ENCODE data around the gene DUSP15.

DUSP15 gene

GRCh38 chr20:31915491-31916280 is 45.4 kb upstream of the DUSP15 start:
- Histone ChIP-seq H3K27me3 (replicated peaks; ENCODE audit: control insufficient read depth, insufficient read depth, low read length) (no peaks in the 10 kb centered on the region), H3K36me3 (ENCODE audit: control insufficient read depth, insufficient read depth, low read length) (no peaks in the 10 kb centered on the region), H3K4me3 (replicated peaks; ENCODE audit: low read depth, low read length) (no peak overlapping the region)
- DNase-seq (ENCODE audit: extremely low read depth, insufficient read length) = no peak
- no peak for TF ChIP-seq CTCF (IDR thresholded peaks at IDR 0.05; ENCODE audit: insufficient read depth, low read length, poor library complexity, severe bottlenecking)

- Histone ChIP-seq H3K4me3 (replicated peaks; ENCODE audit: low read depth, low read length) (no peak overlapping the region), H3K36me3 (ENCODE audit: control insufficient read depth, insufficient read depth, low read length) (no peaks in the 10 kb centered on the region), H3K27me3 (replicated peaks; ENCODE audit: control insufficient read depth, insufficient read depth, low read length) (no peaks in the 10 kb centered on the region)
- DNase-seq (ENCODE audit: extremely low read depth, insufficient read length) = no peak
- no peak for TF ChIP-seq CTCF (IDR thresholded peaks at IDR 0.05; ENCODE audit: insufficient read depth, low read length, poor library complexity, severe bottlenecking)
Observed at GRCh38 chr20:31914170-31914569, 43.8 kb upstream of the DUSP15 start.

GRCh38 chr20:31913431-31914157 is 43.3 kb upstream of the DUSP15 start:
- no peak for DNase-seq (ENCODE audit: extremely low read depth, insufficient read length)
- Histone ChIP-seq H3K4me3 (replicated peaks; ENCODE audit: low read depth, low read length) (no peak overlapping the region), H3K36me3 (ENCODE audit: control insufficient read depth, insufficient read depth, low read length) (no peaks in the 10 kb centered on the region), H3K27me3 (replicated peaks; ENCODE audit: control insufficient read depth, insufficient read depth, low read length) (no peaks in the 10 kb centered on the region)
- TF ChIP-seq CTCF (IDR thresholded peaks at IDR 0.05; ENCODE audit: insufficient read depth, low read length, poor library complexity, severe bottlenecking) = no peak

GRCh38 chr20:31910071-31910803 is 39.9 kb upstream of the DUSP15 start:
- TF ChIP-seq CTCF (IDR thresholded peaks at IDR 0.05; ENCODE audit: insufficient read depth, low read length, poor library complexity, severe bottlenecking) = no peak

GRCh38 chr20:31909253-31910070 is 39.1 kb upstream of the DUSP15 start:
- no peak for TF ChIP-seq CTCF (IDR thresholded peaks at IDR 0.05; ENCODE audit: insufficient read depth, low read length, poor library complexity, severe bottlenecking)
- Histone ChIP-seq H3K36me3 (ENCODE audit: control insufficient read depth, insufficient read depth, low read length) (no peaks in the 10 kb centered on the region), H3K27me3 (replicated peaks; ENCODE audit: control insufficient read depth, insufficient read depth, low read length) (no peaks in the 10 kb centered on the region), H3K4me3 (replicated peaks; ENCODE audit: low read depth, low read length) (no peak overlapping the region)
- DNase-seq (ENCODE audit: extremely low read depth, insufficient read length) = no peak

More at GRCh38 chr20:31910071-31910803, 39.9 kb upstream of the DUSP15 start:
- no peak for DNase-seq (ENCODE audit: extremely low read depth, insufficient read length)
- H3K27me3 ChIP-seq (replicated peaks; ENCODE audit: control insufficient read depth, insufficient read depth, low read length) = no peaks in the 10 kb centered on the region
- H3K4me3 ChIP-seq (replicated peaks; ENCODE audit: low read depth, low read length) = no peak overlapping the region
- H3K36me3 ChIP-seq (ENCODE audit: control insufficient read depth, insufficient read depth, low read length) = no peaks in the 10 kb centered on the region

All from GM06990 (cell line).